Type B pancreatic cell (in vitro differentiated cells): ENCODE data around the gene ATP5F1D. TPM values are rescaled to one million over a fixed set of nuclear protein-coding genes. Genes with fewer than 3 reads are reported as not detected.

Experiments
- DNase-seq: peaks from one replicate; pipeline ENCODE4 v3.0.0; 2021; ENCODE audit warnings: mixed read lengths; ENCODE audit not compliant: unreplicated experiment; ENCODE audit errors: extremely low spot score
- H3K27ac Mint-ChIP-seq: 2 replicates; pipeline ENCODE4 v1.8.0; 2021; ENCODE audit warnings: mild to moderate bottlenecking, mixed read lengths
- H3K27me3 Mint-ChIP-seq: 2 replicates; pipeline ENCODE4 v1.8.0; 2021; ENCODE audit warnings: mixed read lengths
- H3K36me3 Mint-ChIP-seq: 2 replicates; pipeline ENCODE4 v1.8.0; 2021; ENCODE audit warnings: mixed read lengths
- H3K4me1 Mint-ChIP-seq: one replicate; pipeline ENCODE4 v1.8.0; 2021; ENCODE audit warnings: mixed read lengths; ENCODE audit not compliant: unreplicated experiment
- H3K4me3 Mint-ChIP-seq: 2 replicates; pipeline ENCODE4 v1.8.0; 2021; ENCODE audit warnings: mild to moderate bottlenecking, mixed read lengths
- H3K9me3 Mint-ChIP-seq: 2 replicates; pipeline ENCODE4 v1.8.0; 2021; ENCODE audit warnings: mixed read lengths
- total RNA-seq: library from RNA; stranded (reverse); gene quantifications from 2 replicates; pipeline ENCODE4 v1.2.1, GENCODE V29; 2021; ENCODE audit warnings: low replicate concordance
- TF ChIP-seq, protein P1 (sequence below): fragments of 200-600 bp; sonication (generic); conservative IDR thresholded peaks from 2 replicates; pipeline ENCODE4 v1.5.0; 2021; ENCODE audit warnings: antibody characterized with exemption, mild to moderate bottlenecking

ATP5F1D gene
- total RNA-seq, 1 donor from 2014 or later: 165 TPM

DNA sequence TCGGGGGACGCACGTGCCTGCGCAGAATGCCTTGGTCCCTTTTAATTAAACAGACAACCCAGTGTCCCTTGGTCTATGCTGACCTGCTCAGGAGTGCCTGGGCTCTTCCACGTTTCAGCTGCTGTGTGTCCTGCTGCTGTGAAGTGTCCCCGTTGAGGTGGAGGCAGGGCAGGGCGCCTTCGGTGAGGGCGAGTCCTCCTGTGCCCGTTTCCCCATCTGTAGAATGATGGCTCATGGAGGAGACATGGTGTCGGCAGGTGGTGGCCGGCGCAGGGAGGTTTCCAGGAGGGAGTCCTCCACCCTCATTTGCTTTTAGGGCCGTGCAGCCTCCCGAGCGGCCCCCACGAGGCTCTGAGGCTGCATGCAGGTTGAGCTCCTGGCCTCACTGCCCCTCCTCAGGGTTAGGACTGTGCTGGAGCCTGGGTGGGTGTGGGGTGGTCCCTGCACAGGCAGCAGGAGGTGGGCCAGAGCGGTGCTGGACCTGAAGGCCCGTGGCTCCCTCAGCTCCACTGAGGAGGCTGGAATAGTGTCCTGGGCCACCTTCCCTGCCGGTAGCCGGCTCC, 27.2 kb upstream of the ATP5F1D start:
- H3K27me3 Mint-ChIP-seq: no peaks in the 10 kb centered on the region
- peaks cover 8% of the 10 kb centered on the region for H3K36me3 Mint-ChIP-seq
- TF ChIP-seq, protein P1, sequence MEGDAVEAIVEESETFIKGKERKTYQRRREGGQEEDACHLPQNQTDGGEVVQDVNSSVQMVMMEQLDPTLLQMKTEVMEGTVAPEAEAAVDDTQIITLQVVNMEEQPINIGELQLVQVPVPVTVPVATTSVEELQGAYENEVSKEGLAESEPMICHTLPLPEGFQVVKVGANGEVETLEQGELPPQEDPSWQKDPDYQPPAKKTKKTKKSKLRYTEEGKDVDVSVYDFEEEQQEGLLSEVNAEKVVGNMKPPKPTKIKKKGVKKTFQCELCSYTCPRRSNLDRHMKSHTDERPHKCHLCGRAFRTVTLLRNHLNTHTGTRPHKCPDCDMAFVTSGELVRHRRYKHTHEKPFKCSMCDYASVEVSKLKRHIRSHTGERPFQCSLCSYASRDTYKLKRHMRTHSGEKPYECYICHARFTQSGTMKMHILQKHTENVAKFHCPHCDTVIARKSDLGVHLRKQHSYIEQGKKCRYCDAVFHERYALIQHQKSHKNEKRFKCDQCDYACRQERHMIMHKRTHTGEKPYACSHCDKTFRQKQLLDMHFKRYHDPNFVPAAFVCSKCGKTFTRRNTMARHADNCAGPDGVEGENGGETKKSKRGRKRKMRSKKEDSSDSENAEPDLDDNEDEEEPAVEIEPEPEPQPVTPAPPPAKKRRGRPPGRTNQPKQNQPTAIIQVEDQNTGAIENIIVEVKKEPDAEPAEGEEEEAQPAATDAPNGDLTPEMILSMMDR: no peak
- H3K27ac Mint-ChIP-seq: peak overlapping the region; percentile 88
- H3K9me3 Mint-ChIP-seq: no peaks in the 10 kb centered on the region
- H3K4me3 Mint-ChIP-seq: no peak overlapping the region
- no peak for DNase-seq
- H3K4me1 Mint-ChIP-seq: peaks cover 15% of the 10 kb centered on the region

DNA sequence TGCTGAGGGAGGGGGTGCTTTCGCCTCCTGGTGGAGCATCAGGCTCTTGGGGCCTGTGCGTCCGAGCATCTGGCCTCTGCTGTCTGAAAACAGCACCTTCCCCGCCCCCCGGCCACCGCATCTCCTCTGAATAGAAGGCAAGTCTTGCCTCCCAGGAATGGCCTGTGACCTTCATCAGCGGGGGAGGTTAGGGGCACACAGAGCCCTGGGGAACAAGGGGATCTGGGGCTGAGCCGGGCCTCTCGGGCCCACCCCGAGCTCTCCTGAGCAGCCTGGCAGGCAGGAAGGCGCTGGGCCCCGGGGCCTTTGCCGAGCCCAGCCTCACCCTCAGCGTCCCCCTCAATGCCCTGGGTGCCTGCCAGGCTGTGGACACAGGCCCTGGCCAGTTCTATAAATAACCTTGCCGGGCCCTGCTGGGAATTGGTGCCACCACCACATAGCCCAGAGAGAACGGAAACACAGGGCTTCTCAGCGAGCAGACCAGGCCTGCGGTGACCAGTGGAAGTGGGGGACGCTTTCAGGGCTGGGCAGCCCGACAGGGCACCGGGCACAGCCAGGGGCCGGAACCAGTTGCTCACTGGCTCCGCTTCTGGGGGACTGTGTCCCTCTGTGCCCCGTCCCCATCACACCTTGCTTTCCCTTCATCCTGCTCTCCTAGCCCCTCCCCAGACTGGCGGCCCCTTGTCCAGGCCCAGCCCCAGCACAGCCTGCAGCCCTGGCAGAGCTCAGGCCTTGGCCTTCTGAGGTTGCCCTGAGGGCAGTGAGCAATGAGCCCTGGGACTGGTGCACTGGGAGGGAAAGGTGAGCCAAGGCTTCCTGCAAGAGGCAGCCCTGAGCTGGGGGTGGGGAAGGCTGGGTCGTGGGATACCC, 26.5 kb upstream of the ATP5F1D start:
- H3K9me3 Mint-ChIP-seq: no peaks in the 10 kb centered on the region
- H3K4me1 Mint-ChIP-seq: peaks cover 15% of the 10 kb centered on the region
- DNase-seq: no peak
- TF ChIP-seq, protein P1: no peak
- H3K27ac Mint-ChIP-seq: no peak overlapping the region
- H3K4me3 Mint-ChIP-seq: no peak overlapping the region
- no peaks in the 10 kb centered on the region for H3K27me3 Mint-ChIP-seq
- peaks cover 8% of the 10 kb centered on the region for H3K36me3 Mint-ChIP-seq

DNA sequence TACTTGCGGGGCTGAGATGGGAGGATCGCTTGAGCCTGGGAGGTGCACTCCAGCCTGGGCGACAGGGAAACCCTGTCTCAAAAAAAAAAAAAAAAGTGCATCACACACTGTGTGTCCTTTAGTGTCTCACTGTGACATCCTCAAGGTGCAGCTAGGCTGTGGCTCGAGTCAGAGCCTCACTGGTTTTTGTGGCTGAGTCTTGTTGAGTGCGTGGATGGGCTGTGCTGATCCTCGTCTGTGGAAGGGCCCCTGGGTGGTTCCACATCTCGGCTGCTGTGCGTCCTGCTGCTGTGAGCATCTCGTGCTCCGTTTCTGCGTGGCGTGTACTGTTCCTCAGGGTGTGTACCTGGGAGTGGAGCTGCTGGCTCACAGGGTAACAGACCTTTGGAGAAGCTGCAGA, 24.8 kb upstream of the ATP5F1D start:
- no peak for DNase-seq
- Mint-ChIP-seq H3K4me3 (no peak overlapping the region), H3K27me3 (no peaks in the 10 kb centered on the region), H3K9me3 (no peaks in the 10 kb centered on the region), H3K36me3 (peaks cover 5% of the 10 kb centered on the region), H3K27ac (no peak overlapping the region), H3K4me1 (peaks cover 12% of the 10 kb centered on the region)
- TF ChIP-seq, protein P1: no peak

DNA sequence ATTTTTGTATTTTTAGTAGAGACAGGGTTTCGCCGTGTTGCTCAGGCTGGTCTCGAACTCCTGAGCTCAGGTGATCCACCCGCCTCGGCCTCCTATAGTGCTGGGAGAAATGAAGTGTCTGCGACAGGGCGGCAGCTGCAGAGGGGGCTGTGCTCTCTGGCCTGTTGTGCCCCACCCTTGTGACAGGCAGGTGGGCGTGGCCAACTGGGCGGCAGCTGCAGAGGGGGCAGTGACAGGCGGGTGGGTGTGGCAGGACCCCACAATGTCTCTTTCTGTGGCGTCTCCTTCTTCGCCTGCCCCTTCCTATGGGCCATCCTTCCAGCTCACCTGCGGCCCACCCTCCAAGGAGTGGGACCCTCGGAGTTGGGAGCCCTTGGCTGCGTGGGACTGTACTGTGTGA, 24.2 kb upstream of the ATP5F1D start:
- Mint-ChIP-seq H3K36me3 (peaks cover 5% of the 10 kb centered on the region), H3K27me3 (no peaks in the 10 kb centered on the region), H3K27ac (no peak overlapping the region), H3K9me3 (no peaks in the 10 kb centered on the region), H3K4me3 (no peak overlapping the region), H3K4me1 (peaks cover 11% of the 10 kb centered on the region)
- no peak for DNase-seq
- TF ChIP-seq, protein P1: no peak

DNA sequence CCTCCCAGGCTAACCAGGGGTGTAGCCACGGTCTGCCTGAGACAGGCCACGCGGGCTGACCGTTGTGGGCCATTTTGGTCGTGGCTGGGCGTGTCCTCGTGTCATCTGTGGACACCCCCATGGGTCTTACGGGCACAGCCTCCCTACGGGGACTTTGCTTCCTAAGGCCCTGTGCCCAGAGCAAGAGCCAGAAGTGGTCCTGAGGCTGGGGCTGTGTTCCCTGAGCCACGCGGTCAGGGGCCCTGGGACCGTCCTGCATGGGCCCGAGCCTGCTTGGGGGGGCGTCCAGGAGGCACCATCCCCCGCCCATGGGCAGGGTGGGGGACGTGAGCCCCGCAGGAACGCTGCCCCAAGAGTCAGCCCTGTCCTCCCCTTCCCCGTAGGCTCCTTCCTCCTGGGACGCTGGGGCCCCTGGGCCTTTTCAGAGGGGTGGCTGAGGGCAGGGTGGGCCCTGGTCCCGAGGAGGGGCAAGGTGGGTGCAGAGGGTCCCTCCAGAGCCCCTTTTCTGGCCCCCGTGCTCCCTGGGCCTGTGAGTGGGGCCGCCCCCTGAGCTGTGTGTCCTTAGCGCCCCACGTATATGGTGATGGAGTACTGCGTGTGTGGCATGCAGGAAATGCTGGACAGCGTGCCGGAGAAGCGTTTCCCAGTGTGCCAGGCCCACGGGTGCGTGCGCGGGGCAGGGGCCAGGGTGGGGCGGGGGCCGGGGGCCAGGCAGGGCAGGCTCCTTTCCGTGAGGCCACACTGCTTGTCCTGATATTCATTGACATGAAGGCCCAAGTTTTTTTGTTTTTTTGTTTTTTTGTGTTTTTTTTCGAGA, 22.6 kb upstream of the ATP5F1D start:
- TF ChIP-seq, protein P1: no peak
- H3K27me3 Mint-ChIP-seq: no peaks in the 10 kb centered on the region
- no peak overlapping the region for H3K4me3 Mint-ChIP-seq
- DNase-seq: no peak
- no peak overlapping the region for H3K27ac Mint-ChIP-seq
- H3K36me3 Mint-ChIP-seq: no peaks in the 10 kb centered on the region
- H3K9me3 Mint-ChIP-seq: no peaks in the 10 kb centered on the region
- peaks cover 4% of the 10 kb centered on the region for H3K4me1 Mint-ChIP-seq
